ENCODE results near the gene PNRC1.

GRCh38 chr6:89045011-89045387 is 35.6 kb upstream of the PNRC1 start:
- TF ChIP-seq CTCF (IDR thresholded peaks at IDR 0.05): no peak
- no peak for TF ChIP-seq EZH2 (IDR thresholded peaks at IDR 0.05)
- TF ChIP-seq EZH2phosphoT487 (IDR thresholded peaks at IDR 0.05): no peak
